SK-N-SH (cell line): Measurements from ENCODE around the gene TMEM171. TPM values are rescaled to one million over a fixed set of nuclear protein-coding genes. Genes with fewer than 3 reads are reported as not detected.

Source experiments
- CTCF ChIA-PET: fragments of 300-600, 350-600 bp; formaldehyde crosslinking; extraction: SDS; loops from one replicate; lab custom pipeline; 2021; lab: Yijun Ruan, JAX
- POLR2A ChIA-PET: fragments of 350-600 bp; sonication (Branson Sonifier 250); formaldehyde crosslinking; extraction: SDS; loops from one replicate; lab custom pipeline; 2020; ENCODE audit warnings: antibody characterized with exemption, inconsistent platforms; lab: Yijun Ruan, JAX
- DNase-seq: peaks from one replicate; pipeline ENCODE4 v3.0.0; 2012
- H2AFZ ChIP-seq: fragments of 200-600 bp; sonication (generic); 2 replicates; pipeline ENCODE4 v1.8.1; 2016; ENCODE audit warnings: antibody characterized with exemption, mild to moderate bottlenecking, low read depth
- H3F3A ChIP-seq: fragments of 200-600 bp; sonication (generic); replicated peaks from 2 replicates; pipeline ENCODE3; 2016; ENCODE audit warnings: antibody characterized with exemption, mild to moderate bottlenecking; ENCODE audit not compliant: insufficient read depth
- H3K27ac ChIP-seq, 2 experiments: fragments of 200-500 bp in 1 of 2; fragments of 200-600 bp in 1 of 2; sonication (Bioruptor generic) in 1 of 2; sonication (generic), shearing (Covaris generic) in 1 of 2; 2 replicates each; pipeline versions ENCODE4 v1.5.1 to v1.6.1; 2014 to 2016; ENCODE audit warnings: low read depth in 2 of 2, inconsistent platforms in 1 of 2, low read length in 1 of 2, mild to moderate bottlenecking in 1 of 2, mixed read lengths in 1 of 2
- H3K27me3 ChIP-seq: fragments of 200-600 bp; sonication (generic), shearing (Covaris generic); 2 replicates; pipeline ENCODE4 v1.6.1; 2016; ENCODE audit warnings: mixed run types; ENCODE audit not compliant: insufficient read depth
- H3K36me3 ChIP-seq, 2 experiments: fragments of 200-500 bp in 1 of 2; fragments of 200-600 bp in 1 of 2; sonication (Bioruptor generic) in 1 of 2; sonication (generic) in 1 of 2; replicated peaks in 1 of 2; 2 replicates each; pipeline versions ENCODE3 to v1.5.1; 2014 to 2016; ENCODE audit warnings: low read length in 1 of 2, mild to moderate bottlenecking in 1 of 2; ENCODE audit not compliant: insufficient read depth in 2 of 2, control insufficient read depth in 1 of 2
- H3K4me1 ChIP-seq, 2 experiments: fragments of 200-500 bp in 1 of 2; fragments of 200-600 bp in 1 of 2; sonication (Bioruptor generic) in 1 of 2; sonication (generic), shearing (Covaris generic) in 1 of 2; 2 replicates each; pipeline versions ENCODE4 v1.5.1 to v1.6.1; 2014 to 2016; ENCODE audit warnings: low read depth in 1 of 2, low read length in 1 of 2, mixed run types in 1 of 2; ENCODE audit not compliant: insufficient read depth in 2 of 2, control insufficient read depth in 1 of 2
- H3K4me2 ChIP-seq: fragments of 200-600 bp; sonication (generic), shearing (Covaris generic); 2 replicates; pipeline ENCODE4 v1.6.1; 2017; ENCODE audit warnings: mixed run types
- H3K4me3 ChIP-seq, 2 experiments: fragments of 200-500 bp in 1 of 2; fragments of 200-600 bp in 1 of 2; sonication (Bioruptor generic) in 1 of 2; sonication (generic), shearing (Covaris generic) in 1 of 2; 2 replicates each; pipeline versions ENCODE4 v1.5.1 to v1.8.1; 2014 to 2016; ENCODE audit warnings: low read depth in 2 of 2, inconsistent platforms in 1 of 2, low read length in 1 of 2, mild to moderate bottlenecking in 1 of 2, mixed read lengths in 1 of 2, moderate library complexity in 1 of 2
- H3K79me2 ChIP-seq: fragments of 200-600 bp; sonication (generic); 2 replicates; pipeline ENCODE4 v1.8.1; 2017; ENCODE audit warnings: mild to moderate bottlenecking; ENCODE audit not compliant: insufficient read depth
- H3K9ac ChIP-seq: fragments of 200-600 bp; sonication (generic); 2 replicates; pipeline ENCODE4 v1.6.1; 2017; ENCODE audit warnings: mixed run types
- H3K9me2 ChIP-seq: fragments of 200-600 bp; sonication (generic); 2 replicates; pipeline ENCODE4 v1.6.1; 2017; ENCODE audit warnings: mixed run types
- H3K9me3 ChIP-seq: fragments of 200-600 bp; sonication (generic); 2 replicates; pipeline ENCODE4 v1.6.1; 2017; ENCODE audit warnings: mixed run types, mild to moderate bottlenecking, moderate library complexity
- H4K20me1 ChIP-seq: fragments of 200-600 bp; sonication (generic); 2 replicates; pipeline ENCODE4 v1.6.1; 2017; ENCODE audit warnings: mild to moderate bottlenecking, mixed run types; ENCODE audit not compliant: insufficient read depth
- CHD2 ChIP-seq: fragments of 150-350 bp; IDR thresholded peaks from 2 replicates; pipeline ENCODE4 v1.6.1; 2018; ENCODE audit warnings: low read length; ENCODE audit not compliant: partially characterized antibody
- ELF1 ChIP-seq: IDR thresholded peaks from 2 replicates; pipeline ENCODE4 v1.4.0; 2012
- EP300 ChIP-seq, 2 experiments: IDR thresholded peaks; 2 replicates each; pipeline versions ENCODE4 v1.4.0 to v1.6.1; 2012; ENCODE audit warnings: borderline replicate concordance in 1 of 2, low read depth in 1 of 2, low read length in 1 of 2
- FOXJ3 ChIP-seq: sonication (generic); formaldehyde crosslinking; IDR thresholded peaks from 2 replicates; pipeline ENCODE4 v1.5.1; 2020; ENCODE audit warnings: mild to moderate bottlenecking, missing genetic modification reagents
- GATA2 ChIP-seq: sonication (generic); formaldehyde crosslinking; IDR thresholded peaks from 2 replicates; pipeline ENCODE4 v1.5.0; 2020; ENCODE audit warnings: mild to moderate bottlenecking, missing genetic modification reagents
- JUND ChIP-seq: IDR thresholded peaks from 2 replicates; pipeline ENCODE4 v1.4.0; 2012
- MAX ChIP-seq: IDR thresholded peaks from 2 replicates; pipeline ENCODE4 v1.4.0; 2012; ENCODE audit warnings: low read depth
- MEF2A ChIP-seq: IDR thresholded peaks from 2 replicates; pipeline ENCODE4 v1.4.0; 2012; ENCODE audit warnings: low read depth, borderline replicate concordance
- MXI1 ChIP-seq: IDR thresholded peaks from 2 replicates; pipeline ENCODE4 v1.6.1; 2012; ENCODE audit warnings: mild to moderate bottlenecking, low read depth, low read length, improper control_type of control experiment
- NRF1 ChIP-seq: IDR thresholded peaks from 2 replicates; pipeline ENCODE4 v1.6.1; 2012; ENCODE audit warnings: low read depth, mild to moderate bottlenecking, low read length
- PBX3 ChIP-seq: IDR thresholded peaks from 2 replicates; pipeline ENCODE4; 2012
- REST ChIP-seq: IDR thresholded peaks from 2 replicates; pipeline ENCODE4 v1.6.1; 2012; ENCODE audit warnings: mild to moderate bottlenecking, low read depth, low read length, moderate library complexity
- RXRA ChIP-seq: IDR thresholded peaks from 2 replicates; pipeline ENCODE4 v1.4.0; 2012; ENCODE audit warnings: low read depth, mild to moderate bottlenecking, borderline replicate concordance
- SMC3 ChIP-seq: IDR thresholded peaks from 2 replicates; pipeline ENCODE4 v1.6.1; 2012; ENCODE audit warnings: low read depth, low read length, improper control_type of control experiment
- TAF1 ChIP-seq: IDR thresholded peaks from 2 replicates; pipeline ENCODE4 v1.6.1; 2012; ENCODE audit warnings: low read depth, mild to moderate bottlenecking, low read length, moderate library complexity, borderline replicate concordance
- TEAD4 ChIP-seq: IDR thresholded peaks from 2 replicates; pipeline ENCODE4 v1.4.0; 2012; ENCODE audit warnings: mild to moderate bottlenecking, borderline replicate concordance; ENCODE audit not compliant: insufficient read depth
- USF1 ChIP-seq: IDR thresholded peaks from 2 replicates; pipeline ENCODE4 v1.4.0; 2012; ENCODE audit warnings: low read depth, borderline replicate concordance
- WGBS: methylation state at CpG from one replicate; pipeline ENCODE4 v1.1.6; 2017; ENCODE audit warnings: low lambda C conversion rate; 5-methylcytosine and 5-hydroxymethylcytosine counted together
- polyA plus RNA-seq, 3 experiments: library from polyadenylated mRNA; depleted of rRNA; stranded (reverse); fragments of >200 nt; gene quantifications; 2 replicates each; pipeline ENCODE4 v1.2.3, GENCODE V29; 2012

Gene TMEM171
- polyA plus RNA-seq, 1 of the 3 experiments (the other 2 are of a cell fraction) = 7.6 TPM

- Histone ChIP-seq H3K9me2 (no peaks in the 10 kb centered on the region), H2AFZ (no peak overlapping the region), H3K79me2 (no peaks in the 10 kb centered on the region), H3K9ac (no peak overlapping the region), H3K4me3 (no peak overlapping the region), H3F3A (no peaks in the 10 kb centered on the region), H3K9me3 (no peaks in the 10 kb centered on the region), H4K20me1 (no peaks in the 10 kb centered on the region), H3K4me1 (no peaks in the 10 kb centered on the region; a peak in 1 of 4 replicates), H3K4me2 (no peak overlapping the region), H3K27ac (no peak overlapping the region), H3K27me3 (no peaks in the 10 kb centered on the region), H3K36me3 (no peaks in the 10 kb centered on the region)
- ChIA-PET CTCF (interaction anchor here (1.5 kb wide), 1 partner anchor 22 kb away, joined by 6 read pairs; no protein-coding TSS in a partner anchor), POLR2A (no interaction called here)
- TF ChIP-seq SMC3 (no peak), ELF1 (no peak), FOXJ3 (no peak)
- no peak for DNase-seq
- WGBS = 28% methylated on average over 3 of the region's 3 CpGs
These were observed 59.4 kb downstream of the TMEM171 start for GRCh38 chr5:73179730-73180129.

- Histone ChIP-seq H3F3A (no peaks in the 10 kb centered on the region), H3K9me3 (peaks cover 5% of the 10 kb centered on the region; the same call in 1 of the 2 replicates), H3K4me3 (no peak overlapping the region), H3K79me2 (no peaks in the 10 kb centered on the region), H3K4me2 (no peak overlapping the region), H3K4me1 (no peaks in the 10 kb centered on the region; a peak in 1 of 4 replicates), H2AFZ (no peak overlapping the region), H3K9me2 (no peaks in the 10 kb centered on the region), H4K20me1 (no peaks in the 10 kb centered on the region), H3K9ac (no peak overlapping the region), H3K27me3 (no peaks in the 10 kb centered on the region), H3K27ac (no peak overlapping the region), H3K36me3 (no peaks in the 10 kb centered on the region)
- CTCF ChIA-PET = no interaction called here
- POLR2A ChIA-PET = no interaction called here
- TF ChIP-seq EP300 (IDR thresholded peaks at IDR 0.05; ENCODE audit: borderline replicate concordance in 1 of 2, low read depth in 1 of 2, low read length in 1 of 2) = no peak
- no peak for TF ChIP-seq REST
- TF ChIP-seq TAF1 = no peak
- TF ChIP-seq USF1 = no peak
- no peak for TF ChIP-seq FOXJ3
- TF ChIP-seq CHD2 = no peak
- no peak for TF ChIP-seq MXI1
- TF ChIP-seq MAX = no peak
- TF ChIP-seq GATA2 (CRISPR knock-in tag) = no peak
- TF ChIP-seq PBX3 = no peak
- no peak for TF ChIP-seq TEAD4
- no peak for TF ChIP-seq SMC3
- TF ChIP-seq NRF1 = no peak
- no peak for TF ChIP-seq MEF2A
- TF ChIP-seq JUND = no peak
- TF ChIP-seq RXRA = no peak
- DNase-seq = no peak
These were observed 60.2 kb downstream of the TMEM171 start for GRCh38 chr5:73180566-73180965.
